Transverse colon (tissue), 4 donors: ENCODE results near the gene AFAP1L1.

Experiments used
- EP300 ChIP-seq: sonication (generic); formaldehyde crosslinking; IDR thresholded peaks from one replicate; pipeline ENCODE4 v1.6.1; 2017; ENCODE audit warnings: antibody characterized with exemption, low read depth
- POLR2A ChIP-seq: fragments of 450-650 bp; IDR thresholded peaks from one replicate; pipeline ENCODE4 v1.6.1; 2016; ENCODE audit warnings: antibody characterized with exemption, mild to moderate bottlenecking, moderate library complexity
- POLR2AphosphoS5 ChIP-seq, 3 donors: sonication (generic); formaldehyde crosslinking; IDR thresholded peaks; one replicate each; pipeline ENCODE4 v1.6.1; 2016; ENCODE audit warnings: antibody characterized with exemption in 3 of 3
- TF ChIP-seq, protein P1 (sequence below), 5 experiments: fragments of 200-600 bp in 3 of 5; fragments of 450-650 bp in 2 of 5; sonication (generic) in 3 of 5; IDR thresholded peaks; 1 replicate in 2 of 5; 2 replicates in 3 of 5; pipeline ENCODE4 v1.5.1; 2016 to 2017; ENCODE audit warnings: antibody characterized with exemption in 5 of 5, inconsistent platforms in 3 of 5, mild to moderate bottlenecking in 2 of 5, moderate library complexity in 1 of 5

DNA sequence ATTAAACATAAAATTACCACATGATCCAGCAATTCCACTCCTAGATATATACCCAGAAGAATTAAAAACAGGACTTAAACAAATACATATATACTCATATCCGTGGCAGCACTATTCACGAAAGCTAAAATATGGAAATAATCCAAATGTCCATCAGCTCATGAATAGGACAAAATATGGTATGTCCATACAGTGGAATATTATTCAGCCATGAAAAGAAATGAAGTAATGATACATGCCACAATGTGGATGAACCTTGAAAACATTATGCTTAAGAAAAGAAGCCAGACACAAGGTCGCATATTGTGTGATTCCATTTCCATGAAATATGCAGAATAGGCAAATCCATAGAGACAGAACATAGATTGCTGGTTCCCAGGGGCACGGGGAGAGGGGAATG, 24.8 kb upstream of the AFAP1L1 start:
- TF ChIP-seq, protein P1, sequence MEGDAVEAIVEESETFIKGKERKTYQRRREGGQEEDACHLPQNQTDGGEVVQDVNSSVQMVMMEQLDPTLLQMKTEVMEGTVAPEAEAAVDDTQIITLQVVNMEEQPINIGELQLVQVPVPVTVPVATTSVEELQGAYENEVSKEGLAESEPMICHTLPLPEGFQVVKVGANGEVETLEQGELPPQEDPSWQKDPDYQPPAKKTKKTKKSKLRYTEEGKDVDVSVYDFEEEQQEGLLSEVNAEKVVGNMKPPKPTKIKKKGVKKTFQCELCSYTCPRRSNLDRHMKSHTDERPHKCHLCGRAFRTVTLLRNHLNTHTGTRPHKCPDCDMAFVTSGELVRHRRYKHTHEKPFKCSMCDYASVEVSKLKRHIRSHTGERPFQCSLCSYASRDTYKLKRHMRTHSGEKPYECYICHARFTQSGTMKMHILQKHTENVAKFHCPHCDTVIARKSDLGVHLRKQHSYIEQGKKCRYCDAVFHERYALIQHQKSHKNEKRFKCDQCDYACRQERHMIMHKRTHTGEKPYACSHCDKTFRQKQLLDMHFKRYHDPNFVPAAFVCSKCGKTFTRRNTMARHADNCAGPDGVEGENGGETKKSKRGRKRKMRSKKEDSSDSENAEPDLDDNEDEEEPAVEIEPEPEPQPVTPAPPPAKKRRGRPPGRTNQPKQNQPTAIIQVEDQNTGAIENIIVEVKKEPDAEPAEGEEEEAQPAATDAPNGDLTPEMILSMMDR (IDR thresholded peaks at IDR 0.05): no peak
- TF ChIP-seq POLR2A: no peak
- no peak for TF ChIP-seq POLR2AphosphoS5 (IDR thresholded peaks at IDR 0.05)
- TF ChIP-seq EP300: no peak
